Ascending aorta (tissue), 2 donors: ENCODE data around the gene HAGHL. TPM values are rescaled to one million over a fixed set of nuclear protein-coding genes. Genes with fewer than 3 reads are reported as not detected.
"Not testable (repeated sequence)": the region's sequence is repeated elsewhere in the genome, so short reads cannot be mapped to it uniquely, and the experiment has no call there.

Source experiments
- DNase-seq, 2 donors: peaks; one replicate each; pipeline ENCODE4 v3.0.0-alpha.2; 2019; ENCODE audit warnings: low spot score in 2 of 2
- H3K27ac ChIP-seq, 2 donors: fragments of 200-600 bp; sonication (generic); one replicate each; pipeline ENCODE4 v1.5.1; 2016 to 2017; ENCODE audit warnings: mild to moderate bottlenecking in 1 of 2
- H3K27me3 ChIP-seq: fragments of 200-600 bp; sonication (generic); one replicate; pipeline ENCODE4 v1.5.1; 2017
- H3K36me3 ChIP-seq, 2 donors: fragments of 200-600 bp; sonication (generic); one replicate each; pipeline ENCODE4 v1.5.1; 2016
- H3K4me1 ChIP-seq, 2 donors: fragments of 200-600 bp; sonication (generic); one replicate each; pipeline ENCODE4 v1.5.1; 2016 to 2017; ENCODE audit warnings: mild to moderate bottlenecking in 1 of 2
- H3K4me3 ChIP-seq, 2 donors: fragments of 200-600 bp; sonication (generic); one replicate each; pipeline ENCODE4 v1.5.1; 2016 to 2017; ENCODE audit warnings: mild to moderate bottlenecking in 1 of 2
- H3K9me3 ChIP-seq, 2 donors: fragments of 200-600 bp; sonication (generic); one replicate each; pipeline ENCODE4 v1.5.1; 2016
- CTCF ChIP-seq, 3 experiments: fragments of 200-600 bp in 2 of 3; fragments of 450-650 bp in 1 of 3; sonication (generic) in 2 of 3; IDR thresholded peaks; one replicate each; pipeline ENCODE4 v1.5.1; 2016 to 2019; ENCODE audit warnings: antibody characterized with exemption in 3 of 3, mild to moderate bottlenecking in 1 of 3, moderate library complexity in 1 of 3
- intact Hi-C: fragments of 100-400 bp; cut with DNase I; formaldehyde crosslinking; loops from one replicate; pipeline ENCODE4 v1.15.1; 2023
- total RNA-seq: library from RNA; depleted of rRNA; stranded (reverse); fragments of >200 nt; gene quantifications from one replicate; pipeline ENCODE4 v1.1.0, GENCODE V29; 2016

HAGHL gene
- total RNA-seq, 1 donor from 2014 or later, result 9.7 TPM

- H3K27me3 ChIP-seq, H3K27ac ChIP-seq, H3K4me3 ChIP-seq, H3K9me3 ChIP-seq, DNase-seq, H3K36me3 ChIP-seq: not testable (repeated sequence)
- peaks cover 10 to 23% of the 10 kb centered on the region in 2 donors for H3K4me1 ChIP-seq
- intact Hi-C loops, result loop anchor here (10.0 kb wide), 1 partner anchor 382 kb away; the partner anchor contains the start of gene C1QTNF8
- TF ChIP-seq CTCF (IDR thresholded peaks at IDR 0.05), result peak in 1 of 3 experiments; percentile 13
Observed at GRCh38 chr16:712740-713250, 14.1 kb upstream of the HAGHL start.

GRCh38 chr16:714079-714478, 12.8 kb upstream of the HAGHL start:
- H3K36me3 ChIP-seq, result no peaks in the 10 kb centered on the region
- TF ChIP-seq CTCF (IDR thresholded peaks at IDR 0.05), result no peak
- no peak for DNase-seq
- intact Hi-C loops, result loop anchor here (2.0 to 10.0 kb wide), 3 partner anchors 27 to 381 kb away; partner anchors contain the start of genes C1QTNF8, CHTF18, CIAO3 and RPUSD1
- H3K9me3 ChIP-seq, result no peaks in the 10 kb centered on the region
- peaks cover 10 to 23% of the 10 kb centered on the region in 2 donors for H3K4me1 ChIP-seq
- H3K27me3 ChIP-seq, result peaks cover 6% of the 10 kb centered on the region
- no peak overlapping the region for H3K27ac ChIP-seq
- no peak overlapping the region for H3K4me3 ChIP-seq

GRCh38 chr16:714558-715476, 12.1 kb upstream of the HAGHL start, which contains the start of gene METRN:
METRN (plus strand) TSS chr16:715118; CDS start chr16:715290, 172 bp downstream.
- H3K27ac ChIP-seq, result no peak within 1 kb of the TSS
- TF ChIP-seq CTCF (IDR thresholded peaks at IDR 0.05), result no peak
- no peaks in the 10 kb centered on the region for H3K36me3 ChIP-seq
- peaks cover 11 to 20% of the 10 kb centered on the region in 2 donors for H3K4me1 ChIP-seq
- H3K4me3 ChIP-seq, result peak within 1 kb of the TSS; percentile 76 to 93
- intact Hi-C loops, result loop anchor here (2.0 to 10.0 kb wide), 3 partner anchors 26 to 380 kb away; partner anchors contain the start of genes C1QTNF8, CHTF18, CIAO3 and RPUSD1
- DNase-seq, result peak; percentile 39 to 95
- peaks cover 6% of the 10 kb centered on the region for H3K27me3 ChIP-seq
- no peaks in the 10 kb centered on the region for H3K9me3 ChIP-seq

GRCh38 chr16:715477-716199, 11.3 kb upstream of the HAGHL start:
- no peaks in the 10 kb centered on the region for H3K9me3 ChIP-seq
- intact Hi-C loops, result loop anchor here (2.0 to 10.0 kb wide), 3 partner anchors 25 to 379 kb away; partner anchors contain the start of genes C1QTNF8, CHTF18, CIAO3 and RPUSD1
- DNase-seq, result no peak
- peak overlapping the region; percentile 76 to 93 for H3K4me3 ChIP-seq
- peaks cover 4% of the 10 kb centered on the region for H3K27me3 ChIP-seq
- H3K36me3 ChIP-seq, result no peaks in the 10 kb centered on the region
- TF ChIP-seq CTCF (IDR thresholded peaks at IDR 0.05), result no peak
- peaks cover 17 to 19% of the 10 kb centered on the region in 2 donors for H3K4me1 ChIP-seq
- H3K27ac ChIP-seq, result no peak overlapping the region

GRCh38 chr16:716200-716568, 10.7 kb upstream of the HAGHL start:
- H3K4me3 ChIP-seq, result peak overlapping the region; percentile 76 to 93
- no peaks in the 10 kb centered on the region for H3K9me3 ChIP-seq
- no peaks in the 10 kb centered on the region for H3K36me3 ChIP-seq
- intact Hi-C loops, result loop anchor here (10.0 kb wide), 1 partner anchor 379 kb away; the partner anchor contains the start of gene C1QTNF8
- DNase-seq, result no peak
- TF ChIP-seq CTCF (IDR thresholded peaks at IDR 0.05), result no peak
- no peak overlapping the region for H3K27ac ChIP-seq
- no peaks in the 10 kb centered on the region for H3K27me3 ChIP-seq
- H3K4me1 ChIP-seq, result peaks cover 17 to 19% of the 10 kb centered on the region in 2 donors
